HL-60 (cell line): ENCODE measurements around the gene HCN4.

ENCODE experiments used
- CTCF ChIP-seq: IDR thresholded peaks from one replicate; pipeline ENCODE4 v1.5.1; 2011; ENCODE audit warnings: low read length, control low read depth, inconsistent platforms; ENCODE audit not compliant: insufficient read depth
- POLR2AphosphoS5 ChIP-seq: IDR thresholded peaks from 2 replicates; pipeline ENCODE4 v1.6.1; 2012; ENCODE audit warnings: low read depth

- TF ChIP-seq CTCF (no peak), POLR2AphosphoS5 (no peak)
Measured at GRCh38 chr15:73318463-73319351, 50.1 kb downstream of the HCN4 start.
